PFSK-1 (cell line): ENCODE measurements around the gene RPL23.

Source experiments
- FOXP2 ChIP-seq: optimal IDR thresholded peaks from 2 replicates; pipeline ENCODE3; 2011; ENCODE audit warnings: borderline replicate concordance, control low read depth, inconsistent platforms; ENCODE audit not compliant: insufficient read depth; ENCODE audit errors: extremely low read length, extremely low read depth
- POLR2AphosphoS5 ChIP-seq: IDR thresholded peaks from 2 replicates; pipeline ENCODE4 v1.6.1; 2012; ENCODE audit warnings: low read depth, mild to moderate bottlenecking, control low read depth, low read length, moderate library complexity
- SIN3A ChIP-seq: IDR thresholded peaks from 2 replicates; pipeline ENCODE4 v1.6.1; 2012; ENCODE audit warnings: mild to moderate bottlenecking, low read length, moderate library complexity, borderline replicate concordance; ENCODE audit not compliant: insufficient read depth
- TAF1 ChIP-seq: IDR thresholded peaks from 2 replicates; pipeline ENCODE4 v1.6.1; 2012; ENCODE audit warnings: low read length, control low read depth, borderline replicate concordance; ENCODE audit not compliant: insufficient read depth
- TF ChIP-seq, protein P1 (sequence below), 2 experiments: IDR thresholded peaks; 2 replicates each; pipeline versions ENCODE4 v1.6.1 to v1.8.0; 2011 to 2012; ENCODE audit warnings: low read depth in 2 of 2, low read length in 2 of 2, control low read depth in 1 of 2, inconsistent platforms in 1 of 2, mild to moderate bottlenecking in 1 of 2, moderate library complexity in 1 of 2; ENCODE audit not compliant: insufficient read depth in 1 of 2

GRCh38 chr17:38815576-38816193 lies 37.8 kb downstream of the RPL23 start:
- no peak for TF ChIP-seq POLR2AphosphoS5
- no peak for TF ChIP-seq TAF1
- TF ChIP-seq, protein P1, sequence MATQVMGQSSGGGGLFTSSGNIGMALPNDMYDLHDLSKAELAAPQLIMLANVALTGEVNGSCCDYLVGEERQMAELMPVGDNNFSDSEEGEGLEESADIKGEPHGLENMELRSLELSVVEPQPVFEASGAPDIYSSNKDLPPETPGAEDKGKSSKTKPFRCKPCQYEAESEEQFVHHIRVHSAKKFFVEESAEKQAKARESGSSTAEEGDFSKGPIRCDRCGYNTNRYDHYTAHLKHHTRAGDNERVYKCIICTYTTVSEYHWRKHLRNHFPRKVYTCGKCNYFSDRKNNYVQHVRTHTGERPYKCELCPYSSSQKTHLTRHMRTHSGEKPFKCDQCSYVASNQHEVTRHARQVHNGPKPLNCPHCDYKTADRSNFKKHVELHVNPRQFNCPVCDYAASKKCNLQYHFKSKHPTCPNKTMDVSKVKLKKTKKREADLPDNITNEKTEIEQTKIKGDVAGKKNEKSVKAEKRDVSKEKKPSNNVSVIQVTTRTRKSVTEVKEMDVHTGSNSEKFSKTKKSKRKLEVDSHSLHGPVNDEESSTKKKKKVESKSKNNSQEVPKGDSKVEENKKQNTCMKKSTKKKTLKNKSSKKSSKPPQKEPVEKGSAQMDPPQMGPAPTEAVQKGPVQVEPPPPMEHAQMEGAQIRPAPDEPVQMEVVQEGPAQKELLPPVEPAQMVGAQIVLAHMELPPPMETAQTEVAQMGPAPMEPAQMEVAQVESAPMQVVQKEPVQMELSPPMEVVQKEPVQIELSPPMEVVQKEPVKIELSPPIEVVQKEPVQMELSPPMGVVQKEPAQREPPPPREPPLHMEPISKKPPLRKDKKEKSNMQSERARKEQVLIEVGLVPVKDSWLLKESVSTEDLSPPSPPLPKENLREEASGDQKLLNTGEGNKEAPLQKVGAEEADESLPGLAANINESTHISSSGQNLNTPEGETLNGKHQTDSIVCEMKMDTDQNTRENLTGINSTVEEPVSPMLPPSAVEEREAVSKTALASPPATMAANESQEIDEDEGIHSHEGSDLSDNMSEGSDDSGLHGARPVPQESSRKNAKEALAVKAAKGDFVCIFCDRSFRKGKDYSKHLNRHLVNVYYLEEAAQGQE (IDR thresholded peaks at IDR 0.05; ENCODE audit: insufficient read depth in 1 of 2, low read depth in 2 of 2, low read length in 2 of 2), result no peak
- TF ChIP-seq SIN3A, result no peak
- TF ChIP-seq FOXP2, result no peak
